H9 (cell line): ENCODE results near the gene CENPC. TPM values are rescaled to one million over a fixed set of nuclear protein-coding genes. Genes with fewer than 3 reads are reported as not detected.
"Not testable (repeated sequence)": the region's sequence is repeated elsewhere in the genome, so short reads cannot be mapped to it uniquely, and the experiment has no call there.

Source experiments
- DNase-seq: peaks from one replicate; pipeline ENCODE4 v3.0.0-alpha.2; 2017
- H2AFZ ChIP-seq: one replicate; pipeline ENCODE4 v1.6.1; 2013; ENCODE audit warnings: mild to moderate bottlenecking, low read length, control low read depth, moderate library complexity
- H2AK5ac ChIP-seq: 2 replicates; pipeline ENCODE4 v1.6.1; 2013; ENCODE audit warnings: low read length, control low read depth, mixed read lengths; ENCODE audit not compliant: insufficient read length
- H2BK120ac ChIP-seq: one replicate; pipeline ENCODE4 v1.6.1; 2013; ENCODE audit warnings: low read depth, mild to moderate bottlenecking, low read length, control low read depth, inconsistent platforms; ENCODE audit not compliant: poor library complexity, severe bottlenecking
- H2BK12ac ChIP-seq: 2 replicates; pipeline ENCODE4 v1.6.1; 2013; ENCODE audit warnings: low read length, control low read depth, mixed read lengths, low read depth; ENCODE audit not compliant: insufficient read length
- H2BK15ac ChIP-seq: 2 replicates; pipeline ENCODE4 v1.6.1; 2013; ENCODE audit warnings: low read depth, low read length, control low read depth
- H2BK20ac ChIP-seq: one replicate; pipeline ENCODE4 v1.6.1; 2013; ENCODE audit warnings: low read depth, mild to moderate bottlenecking, low read length, control low read depth, inconsistent platforms; ENCODE audit not compliant: poor library complexity, severe bottlenecking
- H2BK5ac ChIP-seq: 2 replicates; pipeline ENCODE4 v1.6.1; 2013; ENCODE audit warnings: low read length, control low read depth, mixed read lengths; ENCODE audit not compliant: insufficient read length
- H3K14ac ChIP-seq: 2 replicates; pipeline ENCODE4 v1.6.1; 2013; ENCODE audit warnings: low read length, control low read depth; ENCODE audit not compliant: insufficient read depth
- H3K18ac ChIP-seq: 2 replicates; pipeline ENCODE4 v1.6.1; 2013; ENCODE audit warnings: low read depth, mild to moderate bottlenecking, mixed read lengths, low read length, control low read depth; ENCODE audit not compliant: insufficient read length
- H3K23ac ChIP-seq: 2 replicates; pipeline ENCODE4 v1.6.1; 2013; ENCODE audit warnings: low read length, control low read depth, mixed read lengths, low read depth; ENCODE audit not compliant: insufficient read length
- H3K23me2 ChIP-seq: 2 replicates; pipeline ENCODE4 v1.6.1; 2013; ENCODE audit warnings: low read depth, mild to moderate bottlenecking, mixed read lengths, low read length, control low read depth; ENCODE audit not compliant: insufficient read length, poor library complexity, severe bottlenecking
- H3K27ac ChIP-seq: 2 replicates; pipeline ENCODE4 v1.5.1; 2013; ENCODE audit warnings: low read length, control low read depth, mixed read lengths, low read depth; ENCODE audit not compliant: insufficient read length
- H3K27me3 ChIP-seq: 2 replicates; pipeline ENCODE4 v1.6.1; 2013; ENCODE audit warnings: low read length, control low read depth, inconsistent platforms; ENCODE audit not compliant: insufficient read depth
- H3K4ac ChIP-seq: 2 replicates; pipeline ENCODE4 v1.6.1; 2013; ENCODE audit warnings: low read depth, mild to moderate bottlenecking, control low read depth, inconsistent platforms, low read length, moderate library complexity
- H3K4me1 ChIP-seq: 2 replicates; pipeline ENCODE4 v1.6.1; 2013; ENCODE audit warnings: low read length, control low read depth, inconsistent platforms; ENCODE audit not compliant: insufficient read depth
- H3K4me2 ChIP-seq: 2 replicates; pipeline ENCODE4 v1.6.1; 2013; ENCODE audit warnings: low read length, control low read depth, mixed read lengths; ENCODE audit not compliant: insufficient read length, insufficient read depth
- H3K56ac ChIP-seq: 2 replicates; pipeline ENCODE4 v1.6.1; 2013; ENCODE audit warnings: low read depth, mild to moderate bottlenecking, mixed read lengths, low read length, control low read depth; ENCODE audit not compliant: insufficient read length
- H3K79me1 ChIP-seq: 2 replicates; pipeline ENCODE4 v1.6.1; 2013; ENCODE audit warnings: low read depth, mild to moderate bottlenecking, moderate library complexity, low read length, control low read depth, inconsistent platforms; ENCODE audit not compliant: insufficient read depth, poor library complexity, severe bottlenecking
- H3K79me2 ChIP-seq: 2 replicates; pipeline ENCODE4 v1.6.1; 2013; ENCODE audit warnings: low read length, control low read depth, inconsistent platforms; ENCODE audit not compliant: insufficient read depth
- H3K9ac ChIP-seq: 2 replicates; pipeline ENCODE4 v1.6.1; 2013; ENCODE audit warnings: low read length, control low read depth, mixed read lengths; ENCODE audit not compliant: insufficient read length; ENCODE audit errors: extremely low read depth
- H3K9me3 ChIP-seq: one replicate; pipeline ENCODE4 v1.6.1; 2013; ENCODE audit warnings: low read depth, low read length, inconsistent platforms; ENCODE audit not compliant: control insufficient read depth
- H3T11ph ChIP-seq: one replicate; pipeline ENCODE4 v1.6.1; 2013; ENCODE audit warnings: mild to moderate bottlenecking, low read length, control low read depth, inconsistent platforms
- H4K20me1 ChIP-seq: one replicate; pipeline ENCODE4 v1.6.1; 2013; ENCODE audit not compliant: control insufficient read depth, insufficient read length, insufficient read depth
- H4K5ac ChIP-seq: 2 replicates; pipeline ENCODE4 v1.6.1; 2013; ENCODE audit warnings: low read depth, mild to moderate bottlenecking, mixed read lengths, low read length, control low read depth; ENCODE audit not compliant: insufficient read length
- H4K8ac ChIP-seq: replicated peaks from 2 replicates; pipeline ENCODE4 v1.6.1; 2013; ENCODE audit warnings: low read length, control low read depth, mixed read lengths, low read depth; ENCODE audit not compliant: insufficient read length
- H4K91ac ChIP-seq: 2 replicates; pipeline ENCODE4 v1.6.1; 2013; ENCODE audit warnings: low read depth, mild to moderate bottlenecking, moderate library complexity, mixed read lengths, low read length, control low read depth; ENCODE audit not compliant: insufficient read length
- H3K27ac Mint-ChIP-seq, 3 experiments: 2 replicates in 2 of 3; 3 replicates in 1 of 3; pipeline ENCODE4 v1.8.0; 2020 to 2021; ENCODE audit warnings: mixed read lengths in 3 of 3, mild to moderate bottlenecking in 1 of 3, moderate library complexity in 1 of 3
- H3K27me3 Mint-ChIP-seq: 2 replicates; pipeline ENCODE4 v1.8.0; 2021; ENCODE audit warnings: low read depth, mild to moderate bottlenecking, moderate library complexity, mixed read lengths
- H3K36me3 Mint-ChIP-seq, 3 experiments: 2 replicates in 2 of 3; 3 replicates in 1 of 3; pipeline ENCODE4 v1.8.0; 2020 to 2021; ENCODE audit warnings: low read depth in 3 of 3, mixed read lengths in 3 of 3; ENCODE audit not compliant: insufficient read depth in 1 of 3
- H3K4me1 Mint-ChIP-seq, 2 experiments: 2 replicates each; pipeline ENCODE4 v1.8.0; 2020; ENCODE audit warnings: mixed read lengths in 2 of 2
- H3K4me3 Mint-ChIP-seq, 2 experiments: 2 replicates in 1 of 2; 3 replicates in 1 of 2; pipeline ENCODE4 v1.8.0; 2020 to 2021; ENCODE audit warnings: mild to moderate bottlenecking in 2 of 2, mixed read lengths in 2 of 2, moderate library complexity in 1 of 2
- H3K9me3 Mint-ChIP-seq, 2 experiments: 2 replicates in 1 of 2; 3 replicates in 1 of 2; pipeline ENCODE4 v1.8.0; 2020; ENCODE audit warnings: mild to moderate bottlenecking in 2 of 2, mixed read lengths in 2 of 2, moderate library complexity in 1 of 2
- CTCF ChIP-seq: fragments of 200-600 bp; sonication (generic); conservative IDR thresholded peaks from 3 replicates; pipeline ENCODE4 v1.8.0; 2021; ENCODE audit warnings: antibody characterized with exemption, mild to moderate bottlenecking
- WGBS: extraction: QIAGEN DNeasy Blood & Tissue Kit; methylation state at CpG from one replicate; pipeline ENCODE4 v1.1.7; 2013; ENCODE audit warnings: missing lambda C conversion rate, low lambda C conversion rate, mixed read lengths; ENCODE audit not compliant: insufficient read length; ENCODE audit errors: extremely low coverage; 5-methylcytosine and 5-hydroxymethylcytosine counted together
- total RNA-seq: library from RNA; stranded (reverse); gene quantifications from 2 replicates; pipeline ENCODE4 v1.2.1, GENCODE V29; 2021

CENPC gene
- total RNA-seq, 1 experiment from 2014 or later, result 18.8 TPM

- H3K4me1 Mint-ChIP-seq, result peaks cover 2 to 5% of the 10 kb centered on the region in 2 experiments; a peak in 3 of 4 replicates
- H3K4me3 Mint-ChIP-seq, result no peak overlapping the region
- no CpG with 5 or more reads among the region's 3 CpGs for WGBS
Observed at GRCh38 chr4:67533112-67533511, 12.2 kb downstream of the CENPC start.

GRCh38 chr4:67532397-67532796, 12.9 kb downstream of the CENPC start:
- not testable (repeated sequence) for H4K91ac ChIP-seq, H2BK20ac ChIP-seq, DNase-seq, H2BK120ac ChIP-seq, H3K27me3 Mint-ChIP-seq, H3K79me1 ChIP-seq, H4K20me1 ChIP-seq, H3K4me3 Mint-ChIP-seq, H3K23me2 ChIP-seq, H2AFZ ChIP-seq, H3K9me3 ChIP-seq, H3K4ac ChIP-seq, H3K4me2 ChIP-seq, H3K4me1 Mint-ChIP-seq, H2BK15ac ChIP-seq, H4K5ac ChIP-seq, H3K9me3 Mint-ChIP-seq, H4K8ac ChIP-seq, H2AK5ac ChIP-seq, H3K27me3 ChIP-seq, H3K27ac ChIP-seq, H3T11ph ChIP-seq, H3K14ac ChIP-seq, H3K23ac ChIP-seq, H3K27ac Mint-ChIP-seq, H3K56ac ChIP-seq, H3K79me2 ChIP-seq, H3K18ac ChIP-seq, H2BK5ac ChIP-seq, H2BK12ac ChIP-seq, H3K4me1 ChIP-seq, H3K9ac ChIP-seq
- H3K36me3 Mint-ChIP-seq, result peaks cover 35 to 60% (median 60%) of the 10 kb centered on the region in 3 experiments
- no CpG with 5 or more reads among the region's 4 CpGs for WGBS

More at GRCh38 chr4:67533112-67533511, 12.2 kb downstream of the CENPC start:
- Histone ChIP-seq H3K27ac (no peak overlapping the region), H3K14ac (no peak overlapping the region), H3K18ac (no peak overlapping the region), H4K8ac (no peak overlapping the region), H3K56ac (no peak overlapping the region), H3K23ac (no peak overlapping the region), H2AFZ (no peak overlapping the region), H4K5ac (no peak overlapping the region), H2AK5ac (no peak overlapping the region), H3K9me3 (no peaks in the 10 kb centered on the region), H2BK20ac (no peak overlapping the region), H2BK12ac (no peak overlapping the region), H3K4me2 (no peak overlapping the region), H4K20me1 (no peaks in the 10 kb centered on the region), H3K23me2 (no peaks in the 10 kb centered on the region), H2BK120ac (no peak overlapping the region), H3K9ac (no peak overlapping the region), H3K79me2 (no peaks in the 10 kb centered on the region), H3K27me3 (no peaks in the 10 kb centered on the region), H3K79me1 (peaks cover 2% of the 10 kb centered on the region), H3K4ac (no peak overlapping the region), H4K91ac (no peak overlapping the region), H3K4me1 (no peaks in the 10 kb centered on the region), H2BK5ac (no peak overlapping the region), H2BK15ac (no peak overlapping the region), H3T11ph (no peak overlapping the region)
- no peak for TF ChIP-seq CTCF
- peaks cover 36 to 63% (median 62%) of the 10 kb centered on the region in 3 experiments for H3K36me3 Mint-ChIP-seq
- no peaks in the 10 kb centered on the region for H3K27me3 Mint-ChIP-seq
- peaks cover 3 to 6% of the 10 kb centered on the region in 2 experiments; a peak in 1 of 5 replicates for H3K9me3 Mint-ChIP-seq
- no peak for DNase-seq
- H3K27ac Mint-ChIP-seq, result no peak overlapping the region
